Measurements from ENCODE around the gene FHOD3. TPM values are rescaled to one million over a fixed set of nuclear protein-coding genes. Genes with fewer than 3 reads are reported as not detected.

The FHOD3 gene
- total RNA-seq, 1 donor from 2014 or later: not detected

DNA sequence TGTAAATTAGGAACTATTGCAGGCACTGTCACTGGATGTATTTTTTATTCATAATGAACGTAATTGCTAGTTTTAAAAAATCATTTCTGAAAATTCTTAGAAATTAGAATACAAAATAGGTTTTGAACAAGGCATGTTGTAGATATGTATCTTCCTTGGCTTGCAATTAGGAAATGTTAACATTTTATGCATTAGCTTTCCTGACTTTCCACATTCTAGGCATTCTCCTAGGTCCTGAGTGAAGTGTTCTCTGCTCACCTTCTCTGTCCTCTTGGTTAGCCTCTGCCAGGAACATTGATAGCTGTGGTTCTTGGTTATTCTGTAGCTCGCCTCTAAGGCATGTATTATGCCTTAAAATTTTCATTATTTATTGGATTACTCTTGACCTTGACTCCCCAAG, 130.3 kb downstream of the FHOD3 start:
- Mint-ChIP-seq H3K36me3 (ENCODE audit: low read depth) (no peaks in the 10 kb centered on the region), H3K27me3 (ENCODE audit: insufficient read depth) (peaks cover 3% of the 10 kb centered on the region), H3K9me3 (no peaks in the 10 kb centered on the region), H3K4me3 (no peak overlapping the region), H3K27ac (no peak overlapping the region), H3K4me1 (ENCODE audit: low read depth) (no peaks in the 10 kb centered on the region)
- DNase-seq (ENCODE audit: low spot score): no peak
- intact Hi-C loops (cut with micrococcal nuclease): no loop called here

DNA sequence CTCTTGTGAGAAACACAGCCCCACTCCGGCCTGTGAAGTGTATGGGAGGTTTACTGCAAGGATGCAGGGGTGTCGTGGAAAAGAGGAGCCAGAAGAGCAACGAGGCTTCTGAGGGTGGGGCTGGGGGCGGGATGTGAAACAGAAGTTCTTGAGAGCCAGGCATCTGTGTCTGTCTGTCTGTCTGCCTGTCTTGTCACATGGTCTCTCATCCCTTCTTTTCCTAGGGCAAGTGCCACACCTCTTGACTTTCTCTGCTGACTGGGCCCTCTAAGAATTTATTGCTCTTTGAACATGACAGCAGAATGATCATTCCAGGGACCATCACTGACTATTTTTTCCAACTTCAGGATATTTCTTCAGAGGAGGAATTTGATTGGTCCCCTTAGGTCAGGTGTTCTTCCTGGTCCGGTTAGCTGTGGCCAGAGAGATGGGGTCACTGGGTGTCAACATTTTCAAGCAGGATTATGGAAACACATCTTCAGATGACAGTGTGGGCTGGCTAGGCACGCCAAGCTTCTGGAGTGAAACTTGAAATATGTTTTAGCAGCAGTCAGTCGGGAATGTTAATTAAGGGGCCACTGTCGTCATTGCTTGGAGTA, 131.0 kb downstream of the FHOD3 start:
- no peak for DNase-seq (ENCODE audit: low spot score)
- H3K4me3 Mint-ChIP-seq: no peak overlapping the region
- H3K9me3 Mint-ChIP-seq: no peaks in the 10 kb centered on the region
- H3K36me3 Mint-ChIP-seq (ENCODE audit: low read depth): no peaks in the 10 kb centered on the region
- intact Hi-C loops (cut with micrococcal nuclease): no loop called here
- H3K27me3 Mint-ChIP-seq (ENCODE audit: insufficient read depth): peaks cover 4% of the 10 kb centered on the region
- no peak overlapping the region for H3K27ac Mint-ChIP-seq
- no peaks in the 10 kb centered on the region for H3K4me1 Mint-ChIP-seq (ENCODE audit: low read depth)

DNA sequence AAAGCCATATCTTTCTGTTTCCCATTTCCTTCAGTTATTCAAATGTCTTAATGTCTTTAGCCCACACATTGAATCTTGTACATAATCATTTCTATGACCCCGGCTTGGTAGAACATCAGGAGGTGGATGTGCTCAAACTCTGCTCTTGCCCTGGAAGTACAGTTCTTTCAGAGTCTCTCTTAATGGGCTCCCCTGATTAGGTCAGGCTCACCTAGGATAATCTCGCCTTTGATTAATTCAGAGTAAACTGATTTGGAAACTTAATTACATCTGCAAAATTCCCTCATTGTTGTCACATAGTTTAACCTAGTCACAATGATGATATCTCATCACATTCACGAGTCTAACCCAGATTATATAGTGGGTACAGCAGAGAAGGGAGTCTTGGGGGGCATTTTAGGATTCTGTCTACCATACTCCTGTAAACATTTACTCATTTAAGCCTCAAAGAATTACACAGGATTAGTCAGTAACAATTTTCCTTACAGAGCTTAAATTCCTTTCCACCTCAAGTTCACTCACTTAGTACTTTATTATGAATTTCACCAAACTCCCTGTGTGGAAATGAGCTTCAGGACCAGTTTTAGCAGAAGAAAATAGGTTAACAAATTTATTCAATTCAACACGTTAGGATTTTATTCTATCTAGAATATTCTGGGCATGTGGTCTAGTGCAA, 135.5 kb downstream of the FHOD3 start:
- Mint-ChIP-seq H3K4me1 (ENCODE audit: low read depth) (no peaks in the 10 kb centered on the region), H3K36me3 (ENCODE audit: low read depth) (no peaks in the 10 kb centered on the region), H3K27ac (no peak overlapping the region), H3K27me3 (ENCODE audit: insufficient read depth) (peaks cover 1% of the 10 kb centered on the region), H3K4me3 (no peak overlapping the region), H3K9me3 (no peaks in the 10 kb centered on the region)
- intact Hi-C loops (cut with micrococcal nuclease): no loop called here
- DNase-seq (ENCODE audit: low spot score): no peak

DNA sequence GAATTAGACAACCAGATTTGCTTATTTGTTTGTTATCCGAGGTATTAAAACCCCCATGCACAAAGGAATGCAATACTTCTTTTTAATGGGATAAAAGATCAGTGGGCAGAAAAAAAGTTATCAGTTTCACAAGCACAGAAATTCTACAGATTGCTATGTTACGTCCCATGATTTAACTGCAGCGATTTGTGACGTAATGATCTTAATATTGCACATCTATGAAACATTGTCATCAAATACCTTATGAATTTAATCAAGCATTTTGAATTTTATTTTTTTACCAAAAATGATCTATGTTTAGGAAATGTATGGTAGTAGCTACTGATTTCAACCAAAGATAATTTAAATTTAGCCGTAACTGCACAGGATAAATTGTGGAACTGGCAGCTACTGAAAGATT, 138.9 kb downstream of the FHOD3 start:
- no peak for DNase-seq (ENCODE audit: low spot score)
- Mint-ChIP-seq H3K4me1 (ENCODE audit: low read depth) (no peaks in the 10 kb centered on the region), H3K36me3 (ENCODE audit: low read depth) (no peaks in the 10 kb centered on the region), H3K9me3 (no peaks in the 10 kb centered on the region), H3K27ac (no peak overlapping the region), H3K27me3 (ENCODE audit: insufficient read depth) (peaks cover 1% of the 10 kb centered on the region), H3K4me3 (no peak overlapping the region)
- intact Hi-C loops (cut with micrococcal nuclease): no loop called here

DNA sequence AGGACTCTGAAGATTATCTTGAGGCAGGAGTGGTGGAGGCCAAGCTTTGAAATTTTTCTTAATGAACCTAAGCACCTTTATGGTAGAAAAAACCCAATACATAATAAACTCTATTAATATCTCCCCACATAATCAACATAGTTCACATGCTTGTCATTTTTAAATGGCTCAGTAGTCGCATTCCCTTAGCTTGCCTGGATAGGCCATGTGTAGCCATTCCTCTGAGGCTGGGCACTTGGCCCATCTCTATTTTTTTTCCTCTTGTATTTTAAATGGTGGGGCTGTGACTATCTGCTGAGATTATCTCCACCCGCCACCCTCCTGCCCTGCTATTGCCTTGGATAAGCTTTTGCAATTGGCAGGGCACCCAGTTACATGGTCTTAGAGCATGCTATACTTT, 143.1 kb downstream of the FHOD3 start:
- H3K27ac Mint-ChIP-seq: no peak overlapping the region
- H3K4me1 Mint-ChIP-seq (ENCODE audit: low read depth): no peaks in the 10 kb centered on the region
- DNase-seq (ENCODE audit: low spot score): no peak
- intact Hi-C loops (cut with micrococcal nuclease): no loop called here
- H3K36me3 Mint-ChIP-seq (ENCODE audit: low read depth): no peaks in the 10 kb centered on the region
- H3K4me3 Mint-ChIP-seq: no peak overlapping the region
- H3K9me3 Mint-ChIP-seq: no peaks in the 10 kb centered on the region
- no peaks in the 10 kb centered on the region for H3K27me3 Mint-ChIP-seq (ENCODE audit: insufficient read depth)

DNA sequence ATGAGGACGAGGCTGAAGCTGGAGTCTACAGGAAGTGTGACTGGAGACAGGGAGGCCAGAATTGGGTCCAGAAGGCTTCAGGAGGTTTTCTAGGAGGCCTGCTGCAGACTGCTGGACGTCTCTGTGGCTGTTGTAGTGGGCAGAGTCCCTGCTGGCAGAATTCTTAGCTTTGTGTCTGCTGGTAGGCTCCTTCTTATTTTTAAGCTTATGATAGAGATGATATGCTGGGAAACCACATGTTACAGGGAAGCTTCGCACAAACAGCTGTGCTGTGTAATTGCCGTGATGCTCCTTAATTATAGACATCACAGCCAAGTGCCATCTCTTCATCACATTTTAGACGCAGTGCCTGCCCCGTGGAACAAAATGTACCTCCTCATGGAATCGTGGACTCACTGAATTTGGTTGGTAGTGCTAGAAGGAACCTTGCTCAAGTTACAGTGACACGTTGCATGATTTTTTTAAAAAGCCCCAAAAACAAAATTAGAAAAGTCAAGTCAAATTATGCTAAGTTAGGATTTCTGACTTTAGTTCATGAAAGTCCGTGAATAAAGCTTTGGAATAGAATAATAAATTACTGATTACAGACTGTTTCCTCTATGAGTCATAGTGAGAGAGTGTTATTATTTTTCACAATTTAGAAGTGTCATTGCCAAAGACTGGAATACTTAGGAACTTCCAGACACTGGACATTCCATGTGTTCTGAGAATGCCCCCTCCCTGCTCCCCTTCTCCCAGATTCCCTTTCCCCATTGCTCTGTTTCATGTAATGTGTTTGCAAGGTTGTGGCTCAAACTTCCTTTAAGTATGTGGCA, 144.1 kb downstream of the FHOD3 start:
- Mint-ChIP-seq H3K27ac (no peak overlapping the region), H3K27me3 (ENCODE audit: insufficient read depth) (no peaks in the 10 kb centered on the region), H3K9me3 (no peaks in the 10 kb centered on the region), H3K36me3 (ENCODE audit: low read depth) (no peaks in the 10 kb centered on the region), H3K4me1 (ENCODE audit: low read depth) (no peaks in the 10 kb centered on the region), H3K4me3 (no peak overlapping the region)
- intact Hi-C loops (cut with micrococcal nuclease): no loop called here
- no peak for DNase-seq (ENCODE audit: low spot score)

DNA sequence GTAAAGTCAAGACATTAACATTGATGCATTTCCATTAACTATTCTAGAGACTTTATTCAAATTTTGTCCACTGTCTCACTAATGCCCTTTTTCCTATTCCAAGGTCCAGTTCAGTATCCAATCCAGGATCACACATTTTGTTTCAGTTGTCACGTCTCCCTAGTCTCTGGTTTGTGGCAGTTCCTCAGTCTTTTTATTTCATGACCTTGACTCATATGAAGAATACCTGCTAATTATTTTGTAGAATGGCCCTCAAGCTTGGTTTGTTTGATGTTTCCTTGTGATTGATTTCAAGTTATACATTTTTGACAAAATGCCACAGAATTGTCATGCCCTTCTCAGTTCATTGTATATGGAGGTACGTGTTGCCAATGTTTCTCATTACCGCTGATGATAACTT, 145.2 kb downstream of the FHOD3 start:
- Mint-ChIP-seq H3K4me1 (ENCODE audit: low read depth) (no peaks in the 10 kb centered on the region), H3K27me3 (ENCODE audit: insufficient read depth) (no peaks in the 10 kb centered on the region), H3K27ac (no peak overlapping the region), H3K36me3 (ENCODE audit: low read depth) (no peaks in the 10 kb centered on the region), H3K4me3 (no peak overlapping the region), H3K9me3 (no peaks in the 10 kb centered on the region)
- no peak for DNase-seq (ENCODE audit: low spot score)
- intact Hi-C loops (cut with micrococcal nuclease): no loop called here

DNA sequence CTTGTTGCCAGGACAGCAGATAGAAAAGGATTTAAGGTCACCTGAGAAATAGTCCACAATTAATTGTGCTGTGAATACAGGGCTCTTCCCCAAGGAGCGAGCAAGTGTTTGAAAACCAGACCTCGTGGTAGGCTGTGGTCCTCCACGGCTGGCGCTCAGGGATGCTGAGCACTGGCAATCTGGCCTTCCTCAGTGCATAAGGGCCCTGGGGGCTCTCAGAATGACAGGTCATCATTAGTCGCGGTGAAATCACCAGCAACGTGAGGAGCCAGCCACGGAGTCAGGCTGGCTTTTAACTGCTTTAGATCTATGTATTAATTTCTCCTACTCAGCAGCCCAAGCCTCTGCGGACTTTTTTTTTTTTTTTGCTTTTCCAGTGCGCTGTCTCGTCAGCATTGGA, 148.5 kb downstream of the FHOD3 start:
- H3K27me3 Mint-ChIP-seq (ENCODE audit: insufficient read depth): no peaks in the 10 kb centered on the region
- H3K9me3 Mint-ChIP-seq: no peaks in the 10 kb centered on the region
- no peak overlapping the region for H3K27ac Mint-ChIP-seq
- no peaks in the 10 kb centered on the region for H3K4me1 Mint-ChIP-seq (ENCODE audit: low read depth)
- no peak for DNase-seq (ENCODE audit: low spot score)
- H3K36me3 Mint-ChIP-seq (ENCODE audit: low read depth): no peaks in the 10 kb centered on the region
- intact Hi-C loops (cut with micrococcal nuclease): no loop called here
- H3K4me3 Mint-ChIP-seq: no peak overlapping the region

DNA sequence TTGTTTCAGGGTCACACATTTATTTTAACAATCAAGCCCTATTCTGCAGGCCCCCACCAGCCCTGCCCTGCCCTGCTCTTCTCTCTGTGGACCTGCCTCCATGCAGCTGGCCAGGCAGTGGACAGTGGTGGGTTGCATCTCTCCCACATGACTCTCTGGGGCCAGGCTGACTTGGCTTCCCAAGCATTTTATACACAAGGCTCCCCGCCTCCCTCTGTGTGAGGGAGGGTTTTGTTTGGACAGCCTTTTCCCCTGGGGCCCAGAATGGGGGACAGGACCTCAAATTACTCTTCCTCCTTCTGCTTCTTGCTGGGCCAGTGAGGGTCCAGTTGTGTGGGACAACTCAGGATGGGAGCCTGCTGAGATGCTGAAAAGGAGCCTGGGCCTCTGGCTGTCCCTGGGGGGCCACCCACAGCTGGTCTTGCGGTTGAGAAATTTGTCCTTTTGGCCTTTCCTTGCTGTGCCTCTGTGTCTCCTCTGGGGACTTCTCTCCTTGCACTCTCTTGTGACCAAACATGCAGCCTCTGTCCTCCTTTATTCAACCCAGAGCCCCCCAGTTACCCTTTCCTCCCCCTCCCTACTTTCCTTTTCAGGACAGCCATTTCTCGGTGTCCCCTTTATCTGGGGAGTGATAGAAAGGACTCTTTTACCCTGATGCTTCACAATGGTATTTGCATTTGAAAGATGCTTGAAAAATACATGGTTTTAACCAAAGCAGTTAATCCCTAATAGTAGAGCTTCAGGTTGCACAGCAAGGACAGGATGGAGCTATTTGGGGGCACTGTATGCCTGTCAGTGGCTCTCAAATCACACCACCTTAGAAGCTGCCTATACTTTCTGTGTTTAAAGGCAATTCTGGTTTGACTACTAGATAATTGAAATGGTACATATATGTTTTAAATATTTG, 151.1 kb downstream of the FHOD3 start:
- DNase-seq (ENCODE audit: low spot score): no peak
- Mint-ChIP-seq H3K27ac (no peak overlapping the region), H3K4me3 (no peak overlapping the region), H3K4me1 (ENCODE audit: low read depth) (no peaks in the 10 kb centered on the region), H3K36me3 (ENCODE audit: low read depth) (no peaks in the 10 kb centered on the region), H3K9me3 (no peaks in the 10 kb centered on the region), H3K27me3 (ENCODE audit: insufficient read depth) (no peaks in the 10 kb centered on the region)
- intact Hi-C loops (cut with micrococcal nuclease): no loop called here

DNA sequence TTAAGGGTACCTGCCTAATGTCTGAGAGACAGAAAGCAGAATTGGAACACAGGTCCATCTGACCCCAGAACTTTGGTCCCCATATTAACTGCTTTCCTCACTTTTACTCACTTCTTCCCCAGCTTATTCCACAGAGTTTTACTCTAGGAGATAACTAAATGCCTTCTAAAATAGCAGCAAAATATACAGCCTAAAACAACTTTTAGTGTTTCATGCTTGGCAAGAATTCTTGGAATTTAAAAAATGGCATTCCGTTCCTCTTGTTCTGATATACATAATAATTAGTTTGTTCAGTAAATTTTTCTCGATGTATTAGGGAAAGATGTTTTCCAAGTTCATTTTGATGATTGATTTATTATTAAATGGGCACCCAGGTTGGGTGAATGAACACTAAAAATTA, 151.9 kb downstream of the FHOD3 start:
- H3K4me1 Mint-ChIP-seq (ENCODE audit: low read depth): no peaks in the 10 kb centered on the region
- DNase-seq (ENCODE audit: low spot score): no peak
- no peak overlapping the region for H3K27ac Mint-ChIP-seq
- intact Hi-C loops (cut with micrococcal nuclease): no loop called here
- no peak overlapping the region for H3K4me3 Mint-ChIP-seq
- no peaks in the 10 kb centered on the region for H3K9me3 Mint-ChIP-seq
- H3K27me3 Mint-ChIP-seq (ENCODE audit: insufficient read depth): no peaks in the 10 kb centered on the region
- H3K36me3 Mint-ChIP-seq (ENCODE audit: low read depth): no peaks in the 10 kb centered on the region

DNA sequence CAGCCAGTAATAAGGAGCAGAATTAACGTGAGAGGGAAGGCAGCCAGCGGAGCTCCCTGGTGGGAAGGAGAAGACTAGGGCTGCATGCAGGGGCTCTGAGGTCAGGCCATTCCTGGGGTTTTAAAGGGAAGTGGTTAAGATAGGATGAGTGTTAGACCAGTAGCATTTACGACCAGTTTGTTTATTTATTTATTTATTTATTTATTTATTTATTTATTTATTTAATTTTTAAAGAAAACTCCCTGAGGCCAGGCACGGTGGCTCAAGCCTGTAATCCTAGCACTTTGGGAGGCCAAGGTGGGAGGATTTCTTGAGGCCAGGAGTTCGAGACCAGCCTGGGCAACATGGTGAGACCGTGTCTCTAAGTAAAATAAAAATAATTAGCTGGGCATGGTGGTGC, 152.8 kb downstream of the FHOD3 start:
- intact Hi-C loops (cut with micrococcal nuclease): no loop called here
- peaks cover 1% of the 10 kb centered on the region for H3K27me3 Mint-ChIP-seq (ENCODE audit: insufficient read depth)
- H3K27ac Mint-ChIP-seq: no peak overlapping the region
- no peaks in the 10 kb centered on the region for H3K9me3 Mint-ChIP-seq
- H3K4me1 Mint-ChIP-seq (ENCODE audit: low read depth): no peaks in the 10 kb centered on the region
- H3K4me3 Mint-ChIP-seq: no peak overlapping the region
- H3K36me3 Mint-ChIP-seq (ENCODE audit: low read depth): no peaks in the 10 kb centered on the region
- DNase-seq (ENCODE audit: low spot score): no peak

DNA sequence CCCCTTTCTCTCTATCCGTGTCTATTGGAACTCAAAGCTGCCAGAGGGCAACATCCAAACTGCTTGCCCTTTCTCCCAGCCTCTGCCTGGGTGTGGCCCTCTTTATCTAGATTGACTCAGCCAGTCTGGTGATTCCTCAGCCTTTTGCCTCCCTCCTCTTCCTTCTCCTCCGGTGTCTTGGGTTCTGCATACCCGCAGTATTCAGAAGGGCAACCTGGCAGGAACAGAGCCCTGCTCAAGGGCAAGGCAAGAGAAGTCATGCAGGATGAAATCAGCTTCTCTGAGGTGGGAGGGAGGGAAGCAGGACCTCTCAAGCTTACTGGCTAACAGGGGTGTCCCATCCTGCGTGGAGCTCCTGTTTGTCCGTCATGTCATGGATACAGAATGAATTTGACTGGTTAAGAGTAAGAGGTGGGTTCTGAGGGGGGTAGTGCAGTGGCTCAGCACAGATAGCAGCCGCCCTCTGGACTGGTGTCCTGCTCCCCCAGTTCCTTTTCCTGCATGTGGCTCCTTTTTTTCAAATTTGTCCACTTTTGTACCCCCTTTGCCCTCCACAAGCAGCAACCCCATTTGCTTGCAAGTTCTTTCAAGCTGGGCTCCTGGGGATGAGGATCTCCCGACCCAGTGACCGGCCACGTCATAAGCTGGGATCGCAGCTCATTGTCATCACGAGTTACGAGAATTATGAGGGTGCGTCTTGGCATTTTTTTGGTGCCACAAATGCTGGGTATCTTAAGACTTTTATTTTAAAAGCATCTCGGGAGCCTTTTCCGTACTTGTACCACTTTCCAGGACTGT, 154.1 kb downstream of the FHOD3 start:
- intact Hi-C loops (cut with micrococcal nuclease): no loop called here
- no peak for DNase-seq (ENCODE audit: low spot score)
- Mint-ChIP-seq H3K27ac (no peak overlapping the region), H3K9me3 (no peaks in the 10 kb centered on the region), H3K4me1 (ENCODE audit: low read depth) (no peaks in the 10 kb centered on the region), H3K27me3 (ENCODE audit: insufficient read depth) (peaks cover 1% of the 10 kb centered on the region), H3K4me3 (no peak overlapping the region), H3K36me3 (ENCODE audit: low read depth) (no peaks in the 10 kb centered on the region)

All from activated T-helper 1 cell treated with anti-CD3 and anti-CD28 coated beads, Interleukin-12 subunit alpha, Interleukin-12 subunit beta, Interleukin-2, Interleukin-4 antibody, amounts not matched to agents 30 ng/mL and 10 ng/mL and 1 ng/mL, durations not matched to agents 14 hours and 24 hours and 36 hours (primary cell).